HG03135 (cell line): ENCODE results near the gene AAK1.

ENCODE experiments used
- ATAC-seq: cut with Tn5 transposase; IDR thresholded peaks from one replicate; pipeline ENCODE4 v1.9.1; 2021; ENCODE audit warnings: mild to moderate bottlenecking, moderate library complexity; ENCODE audit not compliant: unreplicated experiment

AAK1 gene

GRCh38 chr2:69499242-69499641 lies 144.3 kb downstream of the AAK1 start:
- no peak for ATAC-seq

GRCh38 chr2:69495861-69496260 lies 147.7 kb downstream of the AAK1 start:
- no peak for ATAC-seq

GRCh38 chr2:69495008-69495407 lies 148.5 kb downstream of the AAK1 start:
- ATAC-seq: no peak

GRCh38 chr2:69494126-69494525 lies 149.4 kb downstream of the AAK1 start:
- ATAC-seq: no peak

DNA sequence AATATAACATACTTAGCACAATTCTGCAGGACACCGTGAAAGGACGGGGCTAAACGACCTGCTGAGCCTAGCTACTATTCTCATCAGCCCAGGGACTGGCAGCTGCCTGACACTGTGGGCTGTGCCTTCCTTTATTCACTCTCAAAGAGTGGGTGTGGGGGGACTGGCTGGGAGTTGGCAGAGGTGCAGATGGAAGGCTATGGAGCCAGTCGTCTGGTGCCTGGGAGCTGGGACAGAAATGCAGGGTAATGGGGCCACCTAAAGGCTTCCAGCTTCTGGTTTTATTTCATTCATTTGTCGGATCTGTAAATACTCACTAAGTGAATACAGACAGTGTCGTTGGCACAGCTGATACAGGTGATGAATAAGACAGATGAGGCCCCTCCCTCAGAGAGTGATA lies 150.3 kb downstream of the AAK1 start:
- no peak for ATAC-seq

DNA sequence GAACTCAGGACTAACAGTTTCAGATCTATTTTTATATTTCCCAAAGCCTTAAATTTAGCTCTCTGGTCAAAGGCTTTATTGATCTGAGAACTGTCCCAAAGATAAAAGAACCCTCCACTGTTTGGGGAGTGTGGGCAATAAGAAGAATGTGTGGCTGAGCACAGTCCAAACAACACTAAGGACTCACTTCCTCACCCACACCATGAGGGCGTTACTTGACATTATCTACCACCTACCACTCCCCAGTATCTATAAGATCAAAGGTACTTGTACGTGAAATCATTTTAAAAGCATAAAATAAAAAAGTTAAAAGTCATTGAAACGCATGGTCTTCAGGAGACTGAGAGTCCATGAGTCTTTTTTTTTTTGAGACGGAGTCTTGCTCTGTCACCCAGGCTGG lies 151.7 kb downstream of the AAK1 start:
- no peak for ATAC-seq

GRCh38 chr2:69490486-69490885 lies 153.1 kb downstream of the AAK1 start:
- ATAC-seq: no peak

DNA sequence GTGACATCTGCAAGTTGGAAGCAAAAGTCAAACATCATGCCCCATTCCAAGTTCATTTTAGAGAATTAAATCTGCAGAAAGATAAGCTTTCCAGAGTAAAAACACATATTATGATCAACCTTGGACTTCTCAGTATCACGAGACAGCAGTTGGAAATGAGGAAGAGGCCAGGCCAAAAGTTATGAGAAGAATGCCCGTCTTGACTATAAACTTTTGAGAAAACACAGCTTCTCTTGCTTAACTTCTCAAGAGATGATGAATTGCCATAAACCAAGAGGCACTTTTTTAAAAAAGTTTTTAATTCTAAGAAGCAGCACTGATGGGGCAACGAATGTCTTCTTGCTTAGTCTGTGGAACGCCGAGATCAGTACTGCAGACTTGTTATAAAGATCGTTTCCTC lies 153.7 kb downstream of the AAK1 start:
- ATAC-seq: no peak

DNA sequence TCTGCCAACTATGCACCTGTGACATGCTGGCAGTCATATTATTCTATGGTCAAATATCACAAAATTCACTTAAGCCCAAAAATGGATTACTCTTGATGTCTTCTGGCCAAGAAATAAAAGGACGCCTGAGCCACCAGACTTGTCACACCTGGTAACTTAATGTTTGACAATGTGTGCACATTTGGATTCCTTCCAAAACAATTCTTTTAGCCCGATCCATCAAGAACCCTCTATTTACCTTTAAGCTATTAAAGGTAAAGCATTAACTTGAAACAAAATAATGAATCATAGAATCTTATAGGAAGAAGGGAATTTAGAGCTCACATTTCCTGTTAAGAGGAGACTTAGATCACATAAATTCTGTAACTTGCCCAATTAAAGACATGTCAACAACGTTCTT lies 159.8 kb downstream of the AAK1 start:
- no peak for ATAC-seq

- ATAC-seq: no peak
Observed at GRCh38 chr2:69483024-69483423, 160.5 kb downstream of the AAK1 start.

- ATAC-seq: no peak
Observed at GRCh38 chr2:69482471-69482870, 161.1 kb downstream of the AAK1 start.

DNA sequence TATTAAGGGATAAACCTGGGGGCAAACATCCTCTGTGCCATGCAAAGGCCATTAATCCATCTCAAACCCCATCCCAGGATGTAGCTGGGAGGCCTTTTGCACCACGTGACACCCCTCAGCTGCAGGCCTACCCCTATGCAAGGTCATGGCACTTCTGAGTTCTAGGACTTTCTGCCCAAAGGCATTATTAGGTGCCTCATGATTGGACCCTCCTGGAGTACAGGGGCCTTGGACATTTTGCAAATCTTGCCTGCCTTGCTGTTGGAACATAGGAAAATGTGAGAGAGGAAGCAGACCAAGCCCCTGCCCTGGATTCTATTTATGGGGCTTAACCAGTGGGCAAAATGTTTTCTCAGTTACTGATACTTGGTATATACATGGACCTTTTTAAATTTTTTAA lies 162.1 kb downstream of the AAK1 start:
- no peak for ATAC-seq

GRCh38 chr2:69477627-69478026 lies 165.9 kb downstream of the AAK1 start:
- no peak for ATAC-seq

DNA sequence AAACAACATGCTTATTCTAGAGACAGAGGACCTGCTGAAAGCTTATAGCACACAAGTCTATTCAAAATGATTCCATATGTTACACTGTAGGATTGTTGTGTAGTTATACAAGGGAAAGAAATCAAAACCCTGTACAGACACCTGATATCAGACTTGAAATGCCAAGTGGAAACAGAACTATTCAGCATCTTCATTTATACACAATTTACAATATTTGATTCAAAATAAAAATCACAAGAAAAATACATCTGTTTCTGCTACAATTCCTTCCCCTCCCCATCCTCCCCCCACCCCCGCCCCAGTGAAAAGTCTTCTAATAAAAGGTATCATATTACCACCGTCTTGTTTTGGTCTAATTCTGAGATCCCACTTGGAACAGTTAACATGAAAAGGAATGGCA lies 168.9 kb downstream of the AAK1 start:
- no peak for ATAC-seq

- ATAC-seq: no peak
Observed at GRCh38 chr2:69471793-69472192, 171.7 kb downstream of the AAK1 start.

GRCh38 chr2:69470911-69471310 lies 172.6 kb downstream of the AAK1 start:
- no peak for ATAC-seq

DNA sequence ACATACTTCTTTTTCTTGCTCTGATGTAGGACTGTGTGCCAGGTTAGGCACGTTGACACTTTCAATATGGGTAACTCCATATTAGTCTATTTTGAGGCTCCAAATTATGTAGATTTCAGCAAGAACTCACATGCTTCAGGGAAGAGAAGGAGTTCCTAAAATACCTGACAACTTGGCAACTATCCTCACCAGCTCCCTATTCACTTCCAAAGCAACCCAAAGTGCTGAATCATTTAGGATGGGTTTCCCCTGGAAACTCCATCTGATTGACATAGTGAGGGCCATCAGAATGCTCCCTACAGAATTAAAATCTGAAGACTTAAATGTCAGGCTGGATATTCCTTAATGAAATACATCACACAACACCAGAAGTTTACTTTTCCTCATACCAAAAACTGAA lies 173.8 kb downstream of the AAK1 start:
- no peak for ATAC-seq

DNA sequence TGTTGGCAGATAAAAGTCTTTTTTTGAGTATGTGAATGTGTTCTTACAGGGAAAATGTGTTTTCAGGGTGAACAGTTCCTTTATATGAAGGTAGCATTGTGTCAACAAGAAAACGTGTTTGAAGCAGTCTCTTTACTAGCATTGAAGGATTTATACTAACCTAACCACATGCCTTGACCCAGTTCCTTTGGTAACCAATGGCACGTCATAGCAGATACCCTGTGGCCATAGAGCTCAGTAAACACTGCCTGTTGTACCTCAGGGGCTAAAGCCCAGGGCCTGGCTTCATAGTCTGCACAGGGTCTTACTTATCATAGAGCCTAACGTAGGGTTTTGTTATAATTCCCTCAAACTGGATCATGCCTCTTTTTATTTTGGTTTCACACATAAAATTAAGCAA lies 174.2 kb downstream of the AAK1 start:
- ATAC-seq: no peak

DNA sequence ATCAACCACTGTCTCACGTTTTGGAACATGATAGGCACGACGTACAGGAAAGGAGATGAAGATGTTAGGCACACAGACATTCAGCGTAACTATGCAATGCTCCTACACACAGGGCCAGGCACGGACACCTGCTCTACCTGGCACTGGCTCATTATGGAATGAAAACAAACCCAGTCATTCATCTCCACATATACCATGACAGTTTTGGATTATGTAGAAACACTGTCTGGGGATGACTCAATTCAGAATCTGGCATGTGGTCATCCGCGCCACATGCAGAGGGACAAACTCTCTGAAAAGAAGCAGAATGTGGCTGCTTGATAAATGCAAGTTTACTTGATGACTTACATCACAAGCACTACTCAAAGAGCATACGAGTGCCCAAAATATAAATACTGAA lies 176.8 kb downstream of the AAK1 start:
- ATAC-seq: no peak

DNA sequence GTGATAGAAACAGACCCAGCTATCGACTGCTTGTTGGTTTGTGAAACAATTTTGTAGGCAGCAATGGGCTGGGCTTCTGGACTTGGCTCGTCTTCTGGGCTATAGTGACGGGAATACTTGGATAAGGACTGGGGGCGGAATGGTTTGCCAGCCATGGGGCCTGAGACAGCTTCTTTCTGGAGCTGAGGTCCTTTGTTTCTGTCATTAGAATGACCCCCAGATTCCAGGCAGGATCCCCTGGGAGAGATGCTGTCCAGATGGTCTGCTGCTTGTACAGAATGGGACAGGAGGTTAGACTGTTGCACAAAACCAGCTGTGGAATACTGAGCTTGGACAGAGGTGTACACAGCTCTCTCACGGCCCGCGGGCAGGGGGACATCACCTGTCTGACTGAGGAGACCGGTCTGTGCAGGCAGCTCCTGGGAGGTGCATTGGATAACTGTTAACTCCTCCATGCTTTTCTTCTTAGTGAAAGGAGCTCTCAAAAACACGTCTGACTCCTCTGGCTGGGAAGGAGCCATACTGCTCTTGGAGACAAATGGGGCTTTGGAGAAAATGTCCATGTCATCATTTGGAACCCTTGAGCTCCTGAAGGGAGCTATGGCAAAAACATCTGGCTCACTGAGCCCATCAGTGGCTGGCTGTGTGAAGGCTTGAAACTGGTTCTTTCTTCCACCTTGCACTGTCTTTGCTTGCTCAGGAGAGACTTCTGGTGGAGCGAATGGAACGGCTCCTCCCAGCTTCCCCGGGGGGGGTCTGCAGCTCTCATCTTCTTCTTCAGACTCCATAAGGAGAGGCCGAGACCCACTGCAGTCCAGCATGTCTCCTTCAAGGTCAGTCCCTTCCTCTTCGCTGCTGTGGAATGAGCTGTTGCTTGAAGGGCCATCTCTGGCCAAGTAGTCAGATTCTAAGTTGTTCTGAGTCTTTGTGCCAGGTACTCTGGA lies 177.8 kb downstream of the AAK1 start:
- ATAC-seq: no peak

- no peak for ATAC-seq
Observed at GRCh38 chr2:69464575-69464974, 179.0 kb downstream of the AAK1 start.

GRCh38 chr2:69462780-69463179 lies 180.8 kb downstream of the AAK1 start:
- ATAC-seq: no peak

DNA sequence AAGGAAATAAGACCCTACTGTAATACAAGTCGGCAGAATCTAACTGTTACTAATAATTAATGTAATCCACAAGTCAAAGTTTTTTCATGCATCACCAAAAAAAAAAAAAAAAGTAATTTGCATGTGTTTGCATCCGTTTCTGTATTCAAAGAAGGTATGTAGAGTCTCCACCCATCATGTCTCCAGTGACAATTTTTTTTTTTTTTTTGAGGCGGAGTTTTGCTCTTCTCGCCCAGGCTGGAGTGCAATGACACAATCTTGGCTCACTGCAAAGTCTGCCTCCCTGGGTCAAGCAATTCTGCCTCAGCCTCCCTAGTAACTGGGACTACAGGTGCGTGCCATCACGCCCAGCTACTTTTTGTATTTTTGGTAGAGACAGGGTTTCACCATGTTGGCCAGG lies 182.1 kb downstream of the AAK1 start:
- ATAC-seq: no peak
